Activated naive CD8-positive, alpha-beta T cell treated with anti-CD3 and anti-CD28 coated beads, Interleukin-2, amount 50 U/mL, for 24 hours (primary cell): ENCODE measurements around the gene AVPR2.
A peak's percentile ranks its signal among the peaks of the same experiment; 100 is the strongest.

Experiments used
- ATAC-seq: fragments of 150-1000 bp; cut with Tn5 transposase; one replicate; pipeline ENCODE4 v1.10.0; 2021
- DNase-seq: peaks from one replicate; pipeline ENCODE4 v3.0.0; 2021
- H3K27ac Mint-ChIP-seq: one replicate; pipeline ENCODE4 v1.8.0; 2021; ENCODE audit warnings: mild to moderate bottlenecking, mixed read lengths
- H3K27me3 Mint-ChIP-seq: one replicate; pipeline ENCODE4 v1.8.0; 2021; ENCODE audit warnings: mixed read lengths
- H3K36me3 Mint-ChIP-seq: one replicate; pipeline ENCODE4 v1.8.0; 2021; ENCODE audit warnings: low read depth, mixed read lengths
- H3K4me1 Mint-ChIP-seq: one replicate; pipeline ENCODE4 v1.8.0; 2021; ENCODE audit warnings: mixed read lengths
- H3K4me3 Mint-ChIP-seq: one replicate; pipeline ENCODE4 v1.8.0; 2021; ENCODE audit warnings: mild to moderate bottlenecking, moderate library complexity, mixed read lengths
- H3K9me3 Mint-ChIP-seq: one replicate; pipeline ENCODE4 v1.8.0; 2021; ENCODE audit warnings: mixed read lengths

Gene AVPR2

GRCh38 chrX:153925387-153925738 is 20.9 kb downstream of the AVPR2 start:
- Mint-ChIP-seq H3K27ac (peak overlapping the region; percentile 96), H3K27me3 (no peaks in the 10 kb centered on the region), H3K4me3 (peak overlapping the region; percentile 90), H3K4me1 (peaks cover 29% of the 10 kb centered on the region), H3K36me3 (peaks cover 13% of the 10 kb centered on the region), H3K9me3 (no peaks in the 10 kb centered on the region)
- no peak for ATAC-seq
- no peak for DNase-seq

DNA sequence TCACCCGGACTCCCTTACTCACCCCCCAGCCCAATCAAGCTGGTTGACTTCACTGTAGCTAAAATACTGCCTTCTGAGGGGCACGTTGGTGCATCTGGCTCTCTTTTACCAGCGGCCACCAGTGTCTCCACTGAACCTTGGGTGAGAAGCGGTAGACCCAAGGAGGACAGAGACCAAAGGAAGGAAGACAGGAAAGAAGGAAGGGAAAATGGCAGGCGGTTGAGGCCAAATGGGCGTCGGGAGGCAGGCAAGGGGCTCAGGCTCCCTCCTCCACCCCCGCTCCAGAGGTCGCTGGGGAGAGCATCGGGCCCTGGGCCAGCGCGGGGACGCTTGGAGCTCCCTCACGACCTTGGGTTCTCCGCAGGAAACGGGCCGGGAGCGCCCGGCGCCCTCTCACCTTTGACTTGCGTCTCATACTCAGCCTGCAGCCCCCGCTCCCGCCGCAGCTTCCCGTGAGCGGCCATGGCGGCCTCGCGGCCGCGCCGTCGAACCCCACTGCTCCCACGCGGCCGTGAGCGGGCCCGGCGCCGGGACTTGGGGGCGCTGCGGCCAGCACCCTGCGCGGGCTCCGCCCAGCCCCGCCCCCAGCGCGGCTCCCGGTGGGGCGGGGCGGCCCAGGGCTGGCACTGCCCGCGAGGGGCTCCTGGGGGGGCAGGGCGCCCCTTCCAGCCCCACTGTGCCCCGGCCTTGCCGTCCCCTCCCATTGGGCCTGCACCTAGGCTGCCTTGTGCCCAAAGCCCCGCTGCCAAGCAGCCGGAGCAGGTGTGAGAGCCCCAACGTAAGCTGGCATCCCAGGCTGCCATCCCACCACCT is 21.5 kb downstream of the AVPR2 start, which contains the start of gene ARHGAP4:
Gene ARHGAP4 (minus strand): TSS at position 526 of the 813 bp plus-strand sequence. CDS start 62 bp downstream, at position 464.
- Mint-ChIP-seq H3K4me1 (peaks cover 32% of the 10 kb centered on the region), H3K4me3 (peak within 1 kb of the TSS; percentile 90), H3K27me3 (no peaks in the 10 kb centered on the region), H3K27ac (peak within 1 kb of the TSS; percentile 96), H3K9me3 (no peaks in the 10 kb centered on the region), H3K36me3 (peaks cover 14% of the 10 kb centered on the region)
- DNase-seq: peak; percentile 60
- ATAC-seq: peak; percentile 5

GRCh38 chrX:153926552-153926857 is 22.0 kb downstream of the AVPR2 start:
- ATAC-seq (no peak), DNase-seq (no peak)
- Mint-ChIP-seq H3K27ac (peak overlapping the region; percentile 93), H3K36me3 (peaks cover 14% of the 10 kb centered on the region), H3K4me3 (peak overlapping the region; percentile 84), H3K4me1 (peaks cover 34% of the 10 kb centered on the region), H3K27me3 (no peaks in the 10 kb centered on the region), H3K9me3 (no peaks in the 10 kb centered on the region)

GRCh38 chrX:153926858-153927671 is 22.6 kb downstream of the AVPR2 start:
- no peaks in the 10 kb centered on the region for H3K9me3 Mint-ChIP-seq
- peak overlapping the region; percentile 84 for H3K4me3 Mint-ChIP-seq
- peak overlapping the region; percentile 93 for H3K27ac Mint-ChIP-seq
- no peaks in the 10 kb centered on the region for H3K27me3 Mint-ChIP-seq
- H3K36me3 Mint-ChIP-seq: peaks cover 14% of the 10 kb centered on the region
- DNase-seq (peak; percentile 72), ATAC-seq (peak; percentile 42)
- H3K4me1 Mint-ChIP-seq: peaks cover 35% of the 10 kb centered on the region

GRCh38 chrX:153927672-153927921 is 23.1 kb downstream of the AVPR2 start:
- Mint-ChIP-seq H3K36me3 (peaks cover 14% of the 10 kb centered on the region), H3K4me3 (peak overlapping the region; percentile 84), H3K4me1 (peaks cover 31% of the 10 kb centered on the region), H3K27ac (peak overlapping the region; percentile 93), H3K9me3 (no peaks in the 10 kb centered on the region), H3K27me3 (no peaks in the 10 kb centered on the region)
- no peak for ATAC-seq
- DNase-seq: no peak

GRCh38 chrX:153927922-153928760 is 23.7 kb downstream of the AVPR2 start:
- Mint-ChIP-seq H3K27ac (peak overlapping the region; percentile 93), H3K36me3 (peaks cover 19% of the 10 kb centered on the region), H3K4me3 (peak overlapping the region; percentile 84), H3K27me3 (no peaks in the 10 kb centered on the region), H3K9me3 (no peaks in the 10 kb centered on the region), H3K4me1 (peaks cover 31% of the 10 kb centered on the region)
- DNase-seq (peak; percentile 89), ATAC-seq (peak; percentile 75)

DNA sequence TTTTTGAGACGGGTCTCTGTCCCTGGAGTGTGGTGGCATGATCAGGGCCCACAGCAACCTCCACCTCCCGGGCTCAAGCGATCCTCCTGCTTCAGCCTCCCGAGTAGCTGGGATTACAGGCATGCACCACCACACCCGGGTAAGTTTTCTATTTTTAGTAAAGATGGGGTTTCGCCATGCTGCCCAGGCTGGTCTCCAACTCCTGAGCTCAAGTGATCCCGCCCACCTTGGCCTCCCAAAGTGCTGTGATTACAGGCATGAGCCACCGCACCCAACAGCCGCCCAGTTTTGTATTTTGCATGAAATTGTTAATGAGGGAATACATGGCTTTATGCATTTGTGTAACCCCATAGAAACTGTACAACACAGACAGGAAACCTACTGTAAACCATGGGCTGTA is 24.4 kb downstream of the AVPR2 start:
- peak overlapping the region; percentile 84 for H3K4me3 Mint-ChIP-seq
- H3K27ac Mint-ChIP-seq: peak overlapping the region; percentile 73
- peaks cover 25% of the 10 kb centered on the region for H3K4me1 Mint-ChIP-seq
- H3K36me3 Mint-ChIP-seq: peaks cover 18% of the 10 kb centered on the region
- no peaks in the 10 kb centered on the region for H3K27me3 Mint-ChIP-seq
- H3K9me3 Mint-ChIP-seq: no peaks in the 10 kb centered on the region
- DNase-seq (no peak), ATAC-seq (no peak)

DNA sequence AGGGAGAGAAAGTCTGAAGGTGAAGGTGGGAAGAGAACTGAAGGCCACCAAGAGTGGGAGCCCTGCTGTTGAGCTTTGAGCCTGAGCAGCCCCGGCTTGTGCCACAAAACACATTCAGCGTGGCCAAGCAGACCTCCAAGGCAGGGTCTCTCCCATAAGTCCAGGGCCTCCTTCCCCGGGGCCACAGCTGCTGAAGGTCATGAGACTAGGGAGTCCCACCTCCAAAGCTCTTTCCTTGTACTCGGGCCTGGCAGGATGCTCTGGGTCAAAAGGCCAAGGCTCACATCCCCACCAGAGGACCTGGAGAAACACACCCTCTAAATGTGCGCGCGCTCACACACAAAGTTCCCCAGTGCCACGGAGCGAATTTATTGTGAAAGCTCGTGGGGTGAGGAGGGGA is 25.1 kb downstream of the AVPR2 start:
- peaks cover 24% of the 10 kb centered on the region for H3K4me1 Mint-ChIP-seq
- H3K9me3 Mint-ChIP-seq: no peaks in the 10 kb centered on the region
- ATAC-seq (no peak), DNase-seq (no peak)
- H3K36me3 Mint-ChIP-seq: peaks cover 22% of the 10 kb centered on the region
- peak overlapping the region; percentile 73 for H3K27ac Mint-ChIP-seq
- no peaks in the 10 kb centered on the region for H3K27me3 Mint-ChIP-seq
- no peak overlapping the region for H3K4me3 Mint-ChIP-seq

GRCh38 chrX:153930011-153930910 is 25.8 kb downstream of the AVPR2 start:
- Mint-ChIP-seq H3K36me3 (peaks cover 22% of the 10 kb centered on the region), H3K27ac (no peak overlapping the region), H3K9me3 (no peaks in the 10 kb centered on the region), H3K27me3 (no peaks in the 10 kb centered on the region), H3K4me1 (peaks cover 24% of the 10 kb centered on the region), H3K4me3 (no peak overlapping the region)
- no peak for DNase-seq
- no peak for ATAC-seq

GRCh38 chrX:153931151-153931550 is 26.7 kb downstream of the AVPR2 start:
- Mint-ChIP-seq H3K4me1 (peaks cover 29% of the 10 kb centered on the region), H3K4me3 (no peak overlapping the region), H3K27me3 (no peaks in the 10 kb centered on the region), H3K27ac (peak overlapping the region; percentile 41), H3K36me3 (peaks cover 22% of the 10 kb centered on the region), H3K9me3 (no peaks in the 10 kb centered on the region)
- DNase-seq (no peak), ATAC-seq (no peak)

- no peak for DNase-seq
- Mint-ChIP-seq H3K4me1 (peaks cover 32% of the 10 kb centered on the region), H3K9me3 (no peaks in the 10 kb centered on the region), H3K4me3 (no peak overlapping the region), H3K27me3 (no peaks in the 10 kb centered on the region), H3K36me3 (peaks cover 23% of the 10 kb centered on the region), H3K27ac (peak overlapping the region; percentile 41)
- ATAC-seq: no peak
These were observed 27.3 kb downstream of the AVPR2 start for GRCh38 chrX:153931748-153932147.

- peak overlapping the region; percentile 84 for H3K4me3 Mint-ChIP-seq
- H3K9me3 Mint-ChIP-seq: no peaks in the 10 kb centered on the region
- H3K4me1 Mint-ChIP-seq: peaks cover 34% of the 10 kb centered on the region
- no peaks in the 10 kb centered on the region for H3K27me3 Mint-ChIP-seq
- no peak overlapping the region for H3K27ac Mint-ChIP-seq
- DNase-seq: no peak
- no peak for ATAC-seq
- H3K36me3 Mint-ChIP-seq: peaks cover 23% of the 10 kb centered on the region
These were observed 27.9 kb downstream of the AVPR2 start for GRCh38 chrX:153932220-153932915.

DNA sequence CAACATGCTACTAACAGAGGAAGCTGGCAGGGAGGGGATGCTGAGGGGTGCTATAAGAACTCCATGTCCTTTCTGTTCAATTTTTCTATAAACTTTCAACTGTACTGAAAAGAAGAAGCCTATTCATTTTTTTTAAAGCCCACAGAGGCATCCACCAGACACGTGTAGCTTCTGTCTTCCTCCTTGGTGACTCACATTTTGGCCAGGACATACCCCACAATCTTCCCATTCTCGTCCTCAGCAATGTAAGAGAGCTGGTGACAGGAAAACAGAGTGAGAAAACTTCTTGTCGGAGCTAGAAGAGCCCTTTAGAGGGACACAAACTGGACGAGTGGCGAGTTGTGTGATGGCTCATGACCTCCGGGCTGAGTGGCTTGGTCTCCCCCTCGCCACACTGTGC is 29.3 kb downstream of the AVPR2 start:
- DNase-seq (no peak), ATAC-seq (no peak)
- Mint-ChIP-seq H3K27me3 (no peaks in the 10 kb centered on the region), H3K27ac (peak overlapping the region; percentile 81), H3K9me3 (no peaks in the 10 kb centered on the region), H3K4me3 (peak overlapping the region; percentile 84), H3K4me1 (peaks cover 38% of the 10 kb centered on the region), H3K36me3 (peaks cover 21% of the 10 kb centered on the region)
